ENCODE results near the gene MAS1.

Gene MAS1

DNA sequence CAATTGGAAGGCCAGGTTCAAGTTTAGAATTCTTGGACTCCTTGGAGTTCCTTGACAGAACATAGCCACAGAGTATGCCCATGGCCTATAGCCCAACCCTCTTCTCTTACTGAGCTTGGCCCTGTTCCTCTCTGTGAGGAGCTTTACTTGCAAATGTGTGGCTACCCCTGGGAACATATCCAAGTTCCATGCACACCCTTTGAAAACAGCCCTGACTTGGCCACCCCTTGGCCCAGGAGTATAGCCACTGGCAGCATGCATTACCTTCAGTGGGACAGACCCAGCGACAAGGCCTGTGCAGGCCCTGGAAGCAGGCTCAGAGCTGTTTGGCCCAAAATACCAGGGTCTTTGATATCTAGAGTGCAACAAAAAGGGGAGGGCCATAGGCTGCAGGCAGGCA, 19.5 kb upstream of the MAS1 start:
- Histone ChIP-seq H3K36me3 (ENCODE audit: insufficient read depth, low read length) (no peaks in the 10 kb centered on the region), H3K9me3 (ENCODE audit: control insufficient read depth, insufficient read depth, low read length) (no peaks in the 10 kb centered on the region), H3K9ac (ENCODE audit: low read depth, low read length) (no peak overlapping the region), H3K4me1 (ENCODE audit: insufficient read depth, low read length) (no peaks in the 10 kb centered on the region)

DNA sequence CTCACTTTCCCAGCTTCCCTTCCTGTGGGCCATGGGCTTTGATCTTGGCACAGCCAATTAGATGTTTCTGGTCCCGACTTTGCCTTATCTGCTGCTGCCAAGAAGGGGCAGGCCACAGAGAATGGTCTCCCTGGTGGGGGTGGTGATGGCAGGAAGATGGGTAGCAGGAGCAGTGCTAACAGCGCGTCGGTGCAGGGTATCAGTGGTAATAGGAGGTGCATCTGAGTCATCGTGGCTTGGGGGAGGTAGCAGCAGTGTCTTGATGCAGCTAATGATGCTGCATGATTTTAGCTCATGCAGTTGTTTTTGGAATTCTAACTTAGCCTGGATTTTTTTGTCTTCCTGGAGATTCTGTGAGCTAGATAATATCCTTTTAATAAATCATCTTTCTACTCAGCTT, 18.9 kb upstream of the MAS1 start:
- Histone ChIP-seq H3K9ac (ENCODE audit: low read depth, low read length) (no peak overlapping the region), H3K36me3 (ENCODE audit: insufficient read depth, low read length) (no peaks in the 10 kb centered on the region), H3K9me3 (ENCODE audit: control insufficient read depth, insufficient read depth, low read length) (no peaks in the 10 kb centered on the region), H3K4me1 (ENCODE audit: insufficient read depth, low read length) (no peaks in the 10 kb centered on the region)

DNA sequence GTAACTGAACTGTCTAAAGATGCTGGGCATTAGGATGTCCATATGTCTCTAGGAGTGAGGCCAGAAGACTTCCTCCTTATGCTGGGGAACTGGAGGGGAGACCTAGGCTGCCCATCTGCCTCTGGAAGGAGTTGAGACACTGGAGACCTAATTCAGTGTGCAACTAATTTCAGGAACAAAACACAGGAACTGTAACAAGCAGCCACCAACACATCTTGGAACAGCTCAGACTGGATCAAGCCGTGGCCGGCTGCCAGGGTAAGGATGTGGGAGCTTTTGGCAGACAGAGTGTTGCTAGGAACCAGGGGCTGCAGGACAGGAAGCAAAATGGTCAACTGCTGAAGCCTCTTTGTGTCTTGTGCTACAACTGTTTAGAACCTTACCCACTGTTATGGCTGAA, 16.4 kb upstream of the MAS1 start:
- H3K9me3 ChIP-seq (ENCODE audit: control insufficient read depth, insufficient read depth, low read length), result no peaks in the 10 kb centered on the region
- no peaks in the 10 kb centered on the region for H3K36me3 ChIP-seq (ENCODE audit: insufficient read depth, low read length)
- H3K9ac ChIP-seq (ENCODE audit: low read depth, low read length), result no peak overlapping the region

DNA sequence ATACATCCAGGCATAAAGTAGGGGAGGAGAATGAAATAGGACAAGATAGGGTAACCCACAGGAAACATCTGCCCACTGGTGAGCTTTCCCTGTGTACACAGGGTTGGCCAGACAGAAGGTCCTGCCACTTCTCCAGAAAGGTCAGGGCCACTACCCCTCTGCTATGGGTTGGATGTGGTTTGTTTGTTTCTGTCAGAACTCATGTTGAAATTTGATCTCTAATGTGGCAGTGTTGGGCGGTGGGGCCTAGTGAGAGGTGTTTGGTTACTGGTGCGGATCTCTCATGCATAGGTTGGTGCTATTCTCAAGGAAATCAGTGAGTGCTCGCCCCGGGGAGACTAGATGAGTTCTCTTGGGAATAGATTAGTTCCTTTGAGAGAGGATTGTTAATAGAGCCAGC, 15.6 kb upstream of the MAS1 start:
- H3K4me1 ChIP-seq (ENCODE audit: insufficient read depth, low read length), result no peaks in the 10 kb centered on the region
- no peak overlapping the region for H3K9ac ChIP-seq (ENCODE audit: low read depth, low read length)
- H3K36me3 ChIP-seq (ENCODE audit: insufficient read depth, low read length), result no peaks in the 10 kb centered on the region
- no peaks in the 10 kb centered on the region for H3K9me3 ChIP-seq (ENCODE audit: control insufficient read depth, insufficient read depth, low read length)

More for the DNA sequence above, 16.4 kb upstream of the MAS1 start:
- no peaks in the 10 kb centered on the region for H3K4me1 ChIP-seq (ENCODE audit: insufficient read depth, low read length)

DNA sequence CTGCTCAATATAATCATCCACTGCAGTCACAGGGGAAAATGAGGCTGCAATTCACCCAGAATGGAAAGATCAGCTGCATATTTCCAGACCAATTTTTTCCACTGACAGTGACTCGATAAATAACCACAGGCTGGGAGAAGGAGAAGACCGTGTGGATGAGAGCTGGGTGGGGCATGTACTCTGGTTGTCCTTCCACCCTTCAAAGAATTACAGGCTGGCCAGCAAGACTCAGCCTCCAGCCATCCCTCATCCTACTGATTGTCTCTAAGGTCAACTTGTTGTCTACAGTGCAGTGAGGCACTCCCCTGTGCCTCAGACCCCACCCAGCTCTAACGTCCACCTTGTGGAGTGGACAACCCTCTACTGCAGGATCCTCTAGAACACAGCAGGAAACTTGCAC, 14.5 kb upstream of the MAS1 start:
- Histone ChIP-seq H3K36me3 (ENCODE audit: insufficient read depth, low read length) (no peaks in the 10 kb centered on the region), H3K9me3 (ENCODE audit: control insufficient read depth, insufficient read depth, low read length) (no peaks in the 10 kb centered on the region), H3K9ac (ENCODE audit: low read depth, low read length) (no peak overlapping the region), H3K4me1 (ENCODE audit: insufficient read depth, low read length) (no peaks in the 10 kb centered on the region)

DNA sequence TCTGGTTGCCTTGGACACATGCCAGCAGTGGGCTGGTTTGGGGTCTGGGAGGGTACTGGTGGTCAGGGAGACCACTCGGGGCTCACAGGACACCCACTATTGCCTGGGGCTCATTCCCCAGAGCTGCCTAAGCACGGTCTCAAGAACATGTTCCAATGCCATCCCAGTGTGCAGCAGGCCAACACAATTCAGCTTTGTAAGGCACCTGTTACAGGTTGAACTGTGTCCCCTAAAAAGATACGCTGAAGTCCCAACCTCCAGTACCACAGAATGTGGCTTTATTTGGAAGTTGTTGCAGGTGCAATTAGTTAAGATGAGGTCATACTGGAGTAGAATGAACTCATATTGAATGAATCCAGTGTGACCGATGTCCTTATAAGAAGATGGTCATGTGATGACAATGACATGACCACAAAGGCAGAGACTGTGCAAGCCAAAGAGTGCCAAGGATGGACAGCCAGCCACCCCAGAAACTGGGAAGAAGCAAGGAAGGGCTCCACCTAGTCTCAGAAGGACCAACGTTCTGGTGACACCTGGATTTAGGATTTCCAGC, 13.5 kb upstream of the MAS1 start:
- H3K9ac ChIP-seq (ENCODE audit: low read depth, low read length), result no peak overlapping the region
- H3K9me3 ChIP-seq (ENCODE audit: control insufficient read depth, insufficient read depth, low read length), result no peaks in the 10 kb centered on the region
- H3K4me1 ChIP-seq (ENCODE audit: insufficient read depth, low read length), result no peaks in the 10 kb centered on the region
- H3K36me3 ChIP-seq (ENCODE audit: insufficient read depth, low read length), result no peaks in the 10 kb centered on the region

DNA sequence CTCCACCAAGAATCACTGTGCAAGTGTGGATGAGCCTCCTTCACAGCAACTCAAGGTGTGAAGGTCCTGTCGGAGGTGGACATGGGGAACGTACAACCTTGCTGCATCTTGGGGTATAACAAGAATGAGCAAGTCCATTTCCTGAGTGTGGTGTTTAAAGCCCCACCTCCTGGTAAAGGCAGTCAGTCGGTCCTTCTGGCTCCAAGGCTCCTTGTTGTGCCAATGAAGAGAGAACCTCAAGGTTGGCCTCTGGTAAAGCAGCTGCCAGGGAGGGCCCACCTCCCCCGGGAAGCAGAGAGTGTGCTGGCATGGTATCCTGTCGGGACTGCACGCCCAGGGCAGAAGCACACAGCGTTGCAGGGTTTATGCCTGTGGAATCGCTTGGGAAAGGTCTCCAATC, 12.4 kb upstream of the MAS1 start:
- H3K9me3 ChIP-seq (ENCODE audit: control insufficient read depth, insufficient read depth, low read length), result no peaks in the 10 kb centered on the region
- H3K36me3 ChIP-seq (ENCODE audit: insufficient read depth, low read length), result no peaks in the 10 kb centered on the region
- H3K4me1 ChIP-seq (ENCODE audit: insufficient read depth, low read length), result no peaks in the 10 kb centered on the region

DNA sequence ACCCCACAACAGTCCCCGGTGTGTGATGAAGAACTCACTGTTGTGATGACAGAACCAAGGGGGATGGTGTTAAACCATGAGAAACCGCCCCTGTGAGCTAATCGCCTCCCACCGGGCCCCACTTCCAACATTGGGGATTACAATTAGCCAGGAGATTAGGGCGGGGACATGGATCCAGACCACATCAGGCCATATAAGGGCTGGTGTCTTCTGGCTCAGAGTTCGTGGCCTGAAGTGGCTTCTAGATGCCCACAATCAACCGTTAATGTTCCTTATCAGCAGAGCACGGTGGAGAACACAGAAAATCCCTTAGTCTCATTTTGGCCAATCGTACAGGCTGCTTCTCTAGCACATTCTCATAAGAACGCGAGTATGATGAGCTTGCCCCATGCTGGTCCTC, 10.9 kb upstream of the MAS1 start:
- no peaks in the 10 kb centered on the region for H3K36me3 ChIP-seq (ENCODE audit: insufficient read depth, low read length)
- no peak overlapping the region for H3K9ac ChIP-seq (ENCODE audit: low read depth, low read length)
- no peaks in the 10 kb centered on the region for H3K4me1 ChIP-seq (ENCODE audit: insufficient read depth, low read length)
- no peaks in the 10 kb centered on the region for H3K9me3 ChIP-seq (ENCODE audit: control insufficient read depth, insufficient read depth, low read length)

More for the DNA sequence above, 12.4 kb upstream of the MAS1 start:
- H3K9ac ChIP-seq (ENCODE audit: low read depth, low read length), result no peak overlapping the region

DNA sequence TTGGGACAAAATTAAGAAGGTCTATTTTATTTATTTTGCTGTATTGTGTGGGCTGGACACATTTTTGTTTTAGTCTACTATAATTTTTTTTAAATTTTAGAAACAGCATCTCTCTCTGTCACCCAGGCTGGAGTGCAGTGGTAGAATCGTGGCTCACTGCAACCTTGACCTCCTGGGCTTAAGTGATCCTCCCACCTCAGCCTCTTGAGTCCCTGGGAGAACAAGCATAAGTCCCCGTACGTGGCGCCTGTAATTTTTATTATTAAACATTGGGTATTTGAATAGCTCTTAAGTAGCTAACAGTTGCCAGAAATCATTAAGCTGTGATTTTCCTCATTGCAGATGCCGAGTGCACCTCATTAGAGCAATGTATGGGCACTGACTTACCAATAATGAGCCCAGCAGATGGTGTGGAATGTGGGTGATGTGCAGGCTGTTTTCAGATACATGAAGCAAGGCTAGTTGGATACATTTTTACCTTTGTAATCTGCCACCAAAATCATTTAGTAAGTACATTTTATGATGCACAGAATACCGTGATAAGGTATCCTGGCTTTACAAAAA, 10.3 kb upstream of the MAS1 start:
- Histone ChIP-seq H3K36me3 (ENCODE audit: insufficient read depth, low read length) (no peaks in the 10 kb centered on the region), H3K4me1 (ENCODE audit: insufficient read depth, low read length) (no peaks in the 10 kb centered on the region), H3K9me3 (ENCODE audit: control insufficient read depth, insufficient read depth, low read length) (no peaks in the 10 kb centered on the region)

DNA sequence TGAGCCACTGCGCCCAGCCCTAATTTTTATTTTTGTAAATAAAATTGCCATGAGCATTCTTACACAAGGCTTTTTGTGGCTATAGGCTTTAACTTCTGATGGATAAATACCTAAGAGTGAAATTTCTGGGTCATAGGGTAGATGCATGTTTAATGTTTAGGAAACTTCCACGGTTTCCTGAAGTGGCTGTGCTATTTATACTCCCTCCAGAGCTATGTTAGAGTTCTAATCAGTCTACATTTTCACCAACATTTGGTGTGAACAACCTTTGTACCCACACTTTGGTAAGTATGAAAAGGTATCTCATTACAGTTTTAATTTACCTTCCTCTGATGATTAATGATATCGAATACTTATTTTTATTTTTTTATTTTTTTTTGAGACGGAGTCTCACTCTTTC, 6.1 kb upstream of the MAS1 start:
- Histone ChIP-seq H3K9me3 (ENCODE audit: control insufficient read depth, insufficient read depth, low read length) (no peaks in the 10 kb centered on the region), H3K36me3 (ENCODE audit: insufficient read depth, low read length) (no peaks in the 10 kb centered on the region), H3K9ac (ENCODE audit: low read depth, low read length) (no peak overlapping the region), H3K4me1 (ENCODE audit: insufficient read depth, low read length) (no peaks in the 10 kb centered on the region)

More for the DNA sequence above, 10.3 kb upstream of the MAS1 start:
- no peak overlapping the region for H3K9ac ChIP-seq (ENCODE audit: low read depth, low read length)

DNA sequence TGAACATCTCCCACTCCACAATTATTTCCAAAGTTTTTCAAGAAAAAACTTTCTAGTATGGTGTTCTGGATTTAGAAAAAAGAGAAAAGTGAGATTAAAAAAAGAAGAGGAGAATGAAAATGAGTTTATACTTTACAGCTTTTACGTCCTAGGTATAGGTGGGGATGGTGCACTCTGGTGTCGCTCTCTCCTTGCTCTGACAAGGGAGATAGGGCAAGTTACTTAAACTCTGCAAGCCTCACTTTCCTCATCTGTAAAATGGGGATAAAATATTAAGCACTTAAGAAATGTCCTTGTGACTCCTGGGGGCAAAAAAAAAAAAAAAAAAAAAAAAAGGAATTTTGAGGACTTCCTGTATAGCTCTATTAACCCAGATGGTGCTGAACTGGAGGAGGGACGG, 4.5 kb upstream of the MAS1 start:
- Histone ChIP-seq H3K9me3 (ENCODE audit: control insufficient read depth, insufficient read depth, low read length) (no peaks in the 10 kb centered on the region), H3K4me1 (ENCODE audit: insufficient read depth, low read length) (no peaks in the 10 kb centered on the region), H3K9ac (ENCODE audit: low read depth, low read length) (no peak overlapping the region), H3K36me3 (ENCODE audit: insufficient read depth, low read length) (no peaks in the 10 kb centered on the region)

DNA sequence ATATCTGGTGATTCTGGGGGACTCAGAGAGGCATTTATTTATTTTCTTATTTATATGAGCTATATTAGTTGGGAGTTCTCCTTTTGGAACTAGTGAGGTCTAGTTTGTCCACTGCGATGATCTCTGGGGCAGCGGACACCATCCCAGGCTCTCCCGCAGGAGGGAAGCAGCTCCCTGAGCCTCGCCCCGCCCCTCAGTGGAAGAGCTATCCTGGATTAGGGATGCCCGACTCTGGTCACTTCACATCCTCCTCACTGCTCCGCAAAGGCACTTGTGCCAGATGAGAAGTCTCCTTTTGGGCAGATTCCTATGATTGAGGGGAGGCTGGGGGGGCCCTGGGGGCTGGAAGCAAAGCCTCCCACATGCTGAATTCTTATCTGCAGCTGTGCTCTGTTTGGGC, 3.6 kb upstream of the MAS1 start:
- Histone ChIP-seq H3K36me3 (ENCODE audit: insufficient read depth, low read length) (no peaks in the 10 kb centered on the region), H3K4me1 (ENCODE audit: insufficient read depth, low read length) (no peaks in the 10 kb centered on the region), H3K9me3 (ENCODE audit: control insufficient read depth, insufficient read depth, low read length) (no peaks in the 10 kb centered on the region)

DNA sequence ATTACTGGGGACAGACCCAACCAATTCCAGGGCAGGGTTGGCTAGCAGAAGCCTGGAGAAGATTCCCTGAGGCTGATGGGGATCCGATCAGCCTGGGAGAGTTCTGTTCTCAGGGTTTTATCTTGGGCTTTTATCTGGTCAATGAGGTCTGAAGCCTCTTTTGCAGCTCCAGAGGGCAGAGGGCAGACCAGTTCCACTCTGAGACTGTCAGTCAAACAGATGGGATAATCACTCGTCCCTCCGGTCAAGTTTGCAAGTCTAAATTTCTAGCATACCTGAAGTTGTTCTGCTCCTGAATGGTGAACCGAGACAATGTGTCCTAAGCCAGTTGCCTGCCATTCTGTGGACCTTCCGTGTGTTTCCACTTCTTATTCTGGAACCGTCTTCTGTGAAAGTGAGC, 3.0 kb upstream of the MAS1 start:
- Histone ChIP-seq H3K36me3 (ENCODE audit: insufficient read depth, low read length) (no peaks in the 10 kb centered on the region), H3K4me1 (ENCODE audit: insufficient read depth, low read length) (no peaks in the 10 kb centered on the region), H3K9ac (ENCODE audit: low read depth, low read length) (no peak overlapping the region), H3K9me3 (ENCODE audit: control insufficient read depth, insufficient read depth, low read length) (no peaks in the 10 kb centered on the region)

More for the DNA sequence above, 3.6 kb upstream of the MAS1 start:
- H3K9ac ChIP-seq (ENCODE audit: low read depth, low read length), result no peak overlapping the region

DNA sequence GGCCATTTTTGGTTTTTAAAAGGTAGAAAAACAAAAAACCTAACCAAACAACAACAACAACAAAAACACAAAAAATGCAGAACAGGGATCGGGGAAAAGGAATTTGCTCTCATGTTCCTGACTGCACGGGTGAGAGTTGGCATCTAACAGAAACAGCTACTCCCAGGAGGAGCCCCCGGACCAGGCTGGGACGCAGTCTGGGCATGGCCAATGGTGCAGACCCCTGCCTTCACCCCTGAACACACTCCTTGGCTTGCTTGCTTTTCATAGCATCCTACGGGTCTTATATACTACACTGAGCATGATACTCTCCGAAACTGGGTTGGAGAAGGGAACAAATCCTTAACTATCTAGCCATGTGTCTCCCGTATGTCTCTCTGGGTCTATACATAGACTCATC, 587 bp upstream of the MAS1 start:
- Histone ChIP-seq H3K9me3 (ENCODE audit: control insufficient read depth, insufficient read depth, low read length) (no peaks in the 10 kb centered on the region), H3K36me3 (ENCODE audit: insufficient read depth, low read length) (no peaks in the 10 kb centered on the region), H3K9ac (ENCODE audit: low read depth, low read length) (no peak overlapping the region), H3K4me1 (ENCODE audit: insufficient read depth, low read length) (no peaks in the 10 kb centered on the region)

DNA sequence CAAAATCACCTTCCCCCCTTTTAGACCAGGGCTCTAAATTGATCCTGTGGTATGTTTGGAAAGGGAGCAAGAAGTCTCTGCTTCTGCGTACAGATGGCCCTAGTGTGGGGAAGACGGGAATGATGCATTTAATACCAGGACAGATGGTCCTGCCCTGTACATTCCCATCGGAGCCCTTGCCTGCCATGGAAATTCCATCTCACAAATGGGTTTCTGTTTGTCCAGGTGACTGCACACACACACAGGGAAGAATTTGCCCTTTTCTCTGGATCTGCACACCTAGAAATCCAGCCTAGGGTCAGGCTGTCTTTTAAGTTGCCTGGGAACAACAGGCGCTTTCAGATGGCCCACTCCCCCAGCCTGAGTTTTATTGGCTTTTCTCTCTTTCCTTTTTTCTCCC, 1.3 kb downstream of the MAS1 start:
- Histone ChIP-seq H3K9ac (ENCODE audit: low read depth, low read length) (no peak overlapping the region), H3K4me1 (ENCODE audit: insufficient read depth, low read length) (no peaks in the 10 kb centered on the region), H3K9me3 (ENCODE audit: control insufficient read depth, insufficient read depth, low read length) (no peaks in the 10 kb centered on the region), H3K36me3 (ENCODE audit: insufficient read depth, low read length) (no peaks in the 10 kb centered on the region)

DNA sequence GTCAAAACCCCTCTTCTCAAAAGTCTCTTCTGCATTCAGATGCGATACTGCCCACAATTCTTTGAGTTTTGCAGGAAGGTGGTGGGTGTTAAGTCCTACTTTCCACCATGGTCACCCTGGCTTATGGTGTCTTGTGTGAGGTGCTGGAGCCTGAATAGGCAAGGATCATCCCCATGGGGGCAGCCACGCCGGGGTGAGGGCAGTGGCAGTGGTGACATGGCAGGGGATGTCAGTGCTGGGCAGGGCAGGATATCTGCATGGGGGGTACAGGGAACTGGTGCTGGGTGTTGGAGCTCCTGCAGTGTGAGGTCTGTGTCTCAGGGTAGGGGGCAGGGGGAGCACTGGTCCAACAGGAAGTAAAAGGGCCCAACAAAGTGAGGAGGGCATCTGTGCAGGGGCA, 2.3 kb downstream of the MAS1 start:
- Histone ChIP-seq H3K36me3 (ENCODE audit: insufficient read depth, low read length) (no peaks in the 10 kb centered on the region), H3K9ac (ENCODE audit: low read depth, low read length) (no peak overlapping the region), H3K4me1 (ENCODE audit: insufficient read depth, low read length) (no peaks in the 10 kb centered on the region), H3K9me3 (ENCODE audit: control insufficient read depth, insufficient read depth, low read length) (no peaks in the 10 kb centered on the region)

All from ES-I3 (cell line).